ENCODE measurements around the gene TRIM8.

DNA sequence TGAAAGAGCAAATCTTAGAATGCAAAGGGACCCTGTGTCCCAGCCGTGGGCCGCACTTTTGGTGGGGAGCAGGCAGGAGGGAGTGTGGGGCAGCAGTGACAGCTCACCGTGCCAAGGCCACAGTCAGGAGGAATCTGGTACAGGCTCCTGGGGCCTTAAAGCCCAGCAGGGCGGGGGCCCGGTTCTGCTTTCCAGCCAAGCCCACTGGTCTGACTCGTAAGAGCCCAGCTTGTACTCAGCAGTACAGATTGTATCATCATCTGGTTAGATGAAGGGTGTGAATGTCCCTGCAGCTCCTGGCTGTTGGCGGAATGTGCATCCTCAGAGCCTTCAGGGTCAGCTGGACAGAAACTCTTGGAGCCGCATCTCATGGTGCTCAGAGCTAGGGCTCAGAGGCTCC is 30.5 kb upstream of the TRIM8 start:
- TF ChIP-seq, protein P1, sequence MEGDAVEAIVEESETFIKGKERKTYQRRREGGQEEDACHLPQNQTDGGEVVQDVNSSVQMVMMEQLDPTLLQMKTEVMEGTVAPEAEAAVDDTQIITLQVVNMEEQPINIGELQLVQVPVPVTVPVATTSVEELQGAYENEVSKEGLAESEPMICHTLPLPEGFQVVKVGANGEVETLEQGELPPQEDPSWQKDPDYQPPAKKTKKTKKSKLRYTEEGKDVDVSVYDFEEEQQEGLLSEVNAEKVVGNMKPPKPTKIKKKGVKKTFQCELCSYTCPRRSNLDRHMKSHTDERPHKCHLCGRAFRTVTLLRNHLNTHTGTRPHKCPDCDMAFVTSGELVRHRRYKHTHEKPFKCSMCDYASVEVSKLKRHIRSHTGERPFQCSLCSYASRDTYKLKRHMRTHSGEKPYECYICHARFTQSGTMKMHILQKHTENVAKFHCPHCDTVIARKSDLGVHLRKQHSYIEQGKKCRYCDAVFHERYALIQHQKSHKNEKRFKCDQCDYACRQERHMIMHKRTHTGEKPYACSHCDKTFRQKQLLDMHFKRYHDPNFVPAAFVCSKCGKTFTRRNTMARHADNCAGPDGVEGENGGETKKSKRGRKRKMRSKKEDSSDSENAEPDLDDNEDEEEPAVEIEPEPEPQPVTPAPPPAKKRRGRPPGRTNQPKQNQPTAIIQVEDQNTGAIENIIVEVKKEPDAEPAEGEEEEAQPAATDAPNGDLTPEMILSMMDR (IDR thresholded peaks at IDR 0.05): no peak
- TF ChIP-seq POLR2A (IDR thresholded peaks at IDR 0.05): no peak
